HG03097 (cell line): ENCODE measurements around the gene MCC.
A peak's percentile ranks its signal among the peaks of the same experiment; 100 is the strongest.
"Not testable (repeated sequence)": the region's sequence is repeated elsewhere in the genome, so short reads cannot be mapped to it uniquely, and the experiment has no call there.

ENCODE experiments used
- ATAC-seq: cut with Tn5 transposase; IDR thresholded peaks from one replicate; pipeline ENCODE4 v1.9.1; 2021; ENCODE audit not compliant: unreplicated experiment, low FRiP score

The MCC gene

GRCh38 chr5:113433071-113433470 lies 55.2 kb downstream of the MCC start:
- ATAC-seq: no peak

GRCh38 chr5:113427871-113428574 lies 60.2 kb downstream of the MCC start:
- ATAC-seq: no peak

DNA sequence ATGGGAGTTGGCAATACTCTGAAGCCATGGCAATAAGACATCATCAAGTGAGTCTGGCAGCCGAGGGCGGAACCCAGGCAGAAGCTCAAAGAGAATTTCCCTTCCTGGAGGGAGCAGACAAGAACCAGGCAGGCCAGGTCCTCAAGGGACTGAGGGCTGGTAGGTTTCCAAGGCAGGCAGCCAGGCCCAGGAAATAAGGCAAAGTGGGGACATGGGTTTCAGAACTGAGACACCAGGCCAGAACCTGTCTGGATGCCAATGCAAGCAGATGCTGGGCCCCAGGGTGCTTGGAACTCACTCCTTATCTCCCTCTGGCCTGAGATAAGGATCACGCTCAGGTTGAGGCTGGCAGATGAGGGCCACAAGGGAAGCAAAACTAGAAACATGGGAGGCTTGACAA lies 62.3 kb downstream of the MCC start:
- ATAC-seq: no peak

DNA sequence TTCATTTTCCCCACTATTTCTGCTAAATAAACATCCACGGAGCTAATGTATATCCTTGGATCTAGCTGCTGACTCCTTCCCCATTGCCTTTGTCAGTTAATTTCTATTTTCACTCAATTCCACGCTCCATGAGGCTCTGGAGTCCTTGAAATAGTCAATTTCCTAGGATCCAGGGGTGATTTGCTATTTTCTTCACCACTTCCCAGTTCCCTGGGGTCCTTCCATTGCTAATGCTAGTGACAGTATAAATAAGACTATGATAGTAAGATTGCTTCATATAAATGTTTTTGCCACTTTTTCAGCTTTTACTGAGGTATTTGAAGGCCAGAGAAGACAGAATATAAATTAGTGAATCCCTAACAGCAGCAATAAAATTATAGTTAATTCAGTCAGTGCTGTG lies 66.6 kb downstream of the MCC start:
- ATAC-seq: no peak

GRCh38 chr5:113405530-113405929 lies 82.7 kb downstream of the MCC start:
- no peak for ATAC-seq

DNA sequence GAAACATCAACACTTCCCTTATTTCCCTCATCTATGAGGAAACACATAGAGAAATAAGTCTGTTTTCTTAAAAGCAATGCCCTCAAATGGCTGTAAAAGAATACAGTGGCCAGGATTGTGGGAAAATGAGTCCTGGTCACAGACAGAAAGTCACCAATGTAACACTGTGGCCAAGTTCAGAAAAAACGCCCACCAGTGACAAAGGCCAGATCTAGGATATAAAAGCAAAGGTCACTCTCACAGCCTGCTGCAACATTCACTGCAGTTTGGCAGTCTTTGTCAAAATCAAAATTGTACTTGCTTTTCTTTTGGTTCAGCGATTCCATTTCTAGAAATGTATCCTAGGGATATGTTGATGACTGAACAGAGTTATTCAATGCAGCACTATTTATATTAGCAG lies 84.0 kb downstream of the MCC start:
- ATAC-seq: no peak

- not testable (repeated sequence) for ATAC-seq
Measured at GRCh38 chr5:113397986-113398385, 90.3 kb downstream of the MCC start.

DNA sequence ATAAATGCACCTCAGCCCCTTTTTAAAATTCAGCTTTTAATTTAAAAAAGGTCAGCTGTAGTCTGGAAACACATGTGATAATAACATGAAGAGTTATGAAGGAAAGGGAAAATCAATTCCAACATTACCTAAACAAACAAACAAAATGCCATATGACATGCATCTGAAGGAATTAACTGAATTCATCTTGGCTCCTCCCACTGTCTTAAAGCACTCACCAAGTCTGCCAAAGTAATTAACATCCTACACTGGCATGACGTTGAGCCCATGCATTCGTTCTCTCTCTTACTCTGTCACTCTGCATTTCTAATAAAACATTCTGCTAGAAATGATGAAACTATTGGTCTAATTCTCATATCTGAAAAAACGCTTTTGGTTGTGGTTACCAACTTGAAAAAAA lies 91.2 kb downstream of the MCC start:
- no peak for ATAC-seq

DNA sequence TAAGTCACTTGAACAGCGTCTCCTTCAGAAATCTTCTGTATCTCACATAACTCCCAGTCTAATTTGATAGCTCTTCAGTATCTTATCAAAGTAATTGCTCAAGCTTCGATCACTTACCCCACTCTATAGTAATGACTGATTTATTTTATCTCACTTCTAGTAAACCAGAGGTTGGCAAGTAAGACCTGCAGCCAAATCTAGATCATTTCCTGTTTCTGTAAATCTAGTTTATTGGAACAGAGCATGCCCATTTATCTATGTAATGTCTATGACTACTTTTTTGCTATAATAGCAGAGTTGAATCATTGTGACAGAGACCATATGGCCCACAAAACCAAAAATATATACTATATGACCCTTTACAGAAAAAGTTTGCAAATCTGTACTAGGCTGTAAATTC lies 93.6 kb downstream of the MCC start:
- ATAC-seq: no peak

DNA sequence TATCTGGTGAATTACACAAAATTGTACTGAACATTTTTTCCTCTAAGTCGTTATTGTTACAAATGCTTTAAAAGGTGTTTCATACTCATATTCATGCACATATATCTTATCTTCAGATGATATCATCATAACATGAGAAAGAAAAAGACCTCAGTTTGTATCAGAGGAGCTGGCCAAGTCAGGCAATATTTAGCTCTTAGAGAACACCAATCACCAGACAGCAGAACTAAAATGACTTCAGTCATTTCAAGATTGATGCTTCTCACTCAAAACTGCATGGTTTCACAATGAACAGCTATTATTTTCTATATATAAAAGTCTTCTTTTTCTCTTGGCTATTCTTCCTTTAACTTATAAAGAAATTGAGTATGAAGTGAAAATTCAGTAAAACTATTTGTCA lies 98.0 kb downstream of the MCC start:
- ATAC-seq: no peak

DNA sequence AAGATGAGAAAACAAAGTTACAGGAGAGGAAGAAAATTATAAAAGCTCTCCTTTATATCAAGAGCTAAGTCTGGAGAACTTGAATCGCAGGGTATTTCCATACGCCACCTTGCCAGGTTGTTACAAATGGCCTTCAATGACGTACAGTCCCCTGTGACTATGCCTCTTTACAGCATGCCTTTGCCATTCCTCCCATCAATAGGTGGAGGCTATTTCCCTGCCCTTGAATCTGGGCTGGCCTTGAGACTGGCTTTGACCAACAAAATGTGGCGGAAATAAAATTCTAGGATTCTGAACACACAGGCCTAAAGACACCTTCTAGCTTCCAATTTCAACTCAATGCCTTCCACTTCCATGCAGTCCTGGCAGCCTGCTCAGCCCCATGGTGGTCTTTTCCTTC lies 99.1 kb downstream of the MCC start:
- no peak for ATAC-seq

GRCh38 chr5:113387844-113388243 lies 100.4 kb downstream of the MCC start:
- ATAC-seq: no peak

GRCh38 chr5:113384782-113385285 lies 103.4 kb downstream of the MCC start:
- no peak for ATAC-seq

- ATAC-seq: no peak
Measured at GRCh38 chr5:113382731-113383130, 105.5 kb downstream of the MCC start.

- no peak for ATAC-seq
Measured at GRCh38 chr5:113381791-113382190, 106.5 kb downstream of the MCC start.

GRCh38 chr5:113380807-113381326 lies 107.4 kb downstream of the MCC start:
- ATAC-seq: no peak

- ATAC-seq: no peak
Measured at GRCh38 chr5:113379936-113380806, 108.1 kb downstream of the MCC start.

DNA sequence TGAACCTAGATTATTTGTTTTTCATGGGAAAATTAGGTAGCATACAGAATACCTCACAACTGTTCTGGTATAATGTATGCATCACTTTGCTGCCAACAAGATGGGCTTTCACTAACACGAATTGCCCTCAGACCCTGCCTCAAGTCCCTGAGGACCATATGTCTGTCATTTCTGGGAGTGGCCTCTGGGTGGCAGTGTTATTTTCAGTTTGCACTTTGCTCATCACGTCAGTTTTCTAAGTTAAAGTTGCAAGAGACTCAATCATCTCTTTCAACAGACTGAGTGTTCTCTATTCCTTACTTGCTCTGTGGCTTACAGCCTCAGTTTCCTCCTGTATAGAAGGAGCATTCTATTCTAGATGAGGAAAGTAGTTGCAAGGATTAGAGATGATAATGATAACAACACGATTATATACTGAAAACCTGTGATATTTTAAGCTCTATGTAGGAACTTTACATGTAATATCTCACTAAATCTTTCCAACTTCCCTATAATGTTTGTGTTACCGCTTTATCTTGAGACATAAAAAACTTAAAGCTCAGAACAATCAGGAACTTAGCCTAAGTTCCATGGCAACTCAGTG lies 109.2 kb downstream of the MCC start:
- ATAC-seq: peak; percentile 68

- ATAC-seq: no peak
Measured at GRCh38 chr5:113378514-113378913, 109.7 kb downstream of the MCC start.

DNA sequence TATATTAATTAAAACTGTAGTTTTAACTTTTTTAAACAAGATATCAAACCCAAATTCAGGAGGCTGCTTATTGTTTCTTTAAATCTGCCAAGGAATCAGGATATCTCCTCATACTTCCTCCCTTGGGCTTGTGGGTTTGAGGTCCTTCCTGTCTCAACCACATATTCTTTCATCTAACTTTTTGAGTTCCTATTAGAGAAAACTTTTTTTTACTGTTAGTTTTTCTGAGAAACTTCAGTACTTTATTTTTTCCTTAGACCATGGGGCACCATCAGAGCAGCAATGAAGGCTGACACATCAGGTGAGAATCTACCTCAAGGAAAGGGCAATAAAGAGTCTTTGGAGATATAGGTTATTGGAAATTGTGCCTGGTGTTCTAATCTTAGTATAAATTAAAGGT lies 110.2 kb downstream of the MCC start:
- ATAC-seq: no peak

DNA sequence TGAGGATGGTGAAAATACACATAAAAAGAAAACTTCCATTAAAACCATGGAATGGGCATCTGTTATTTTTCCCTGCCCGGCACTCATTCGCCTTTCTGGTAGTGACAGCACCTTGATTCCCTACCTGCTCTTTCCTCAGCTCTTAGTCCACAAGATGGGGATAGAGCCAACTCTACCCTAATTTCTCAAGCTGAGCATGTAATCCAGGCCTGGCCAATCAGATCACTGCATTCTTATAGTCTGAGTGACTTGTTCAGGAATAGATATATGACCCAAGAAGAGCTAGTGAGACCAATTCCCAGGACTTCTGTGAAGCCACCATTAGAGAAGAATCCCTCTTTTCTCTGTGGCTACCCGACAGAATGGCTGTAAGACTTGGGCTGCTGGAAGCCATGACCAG lies 111.6 kb downstream of the MCC start:
- no peak for ATAC-seq
